ENCODE results near the gene METTL15. TPM values are rescaled to one million over a fixed set of nuclear protein-coding genes. Genes with fewer than 3 reads are reported as not detected.

Gene METTL15
- total RNA-seq, 1 experiment from 2014 or later: 31.3 TPM

GRCh38 chr11:28089378-28089777 is 18.8 kb upstream of the METTL15 start:
- no peak overlapping the region for H3K27ac ChIP-seq (ENCODE audit: low read depth, low read length, poor library complexity, severe bottlenecking)

GRCh38 chr11:28090052-28090749 is 18.0 kb upstream of the METTL15 start:
- Histone ChIP-seq H3K36me3 (ENCODE audit: insufficient read depth, low read length, poor library complexity, severe bottlenecking) (peaks cover 79% of the 10 kb centered on the region), H3K4me1 (ENCODE audit: insufficient read depth, low read length, poor library complexity, severe bottlenecking) (peaks cover 5% of the 10 kb centered on the region), H3K4me3 (ENCODE audit: low read depth, low read length, poor library complexity, severe bottlenecking) (no peak overlapping the region), H3K9me3 (ENCODE audit: low read depth, low read length, poor library complexity, severe bottlenecking) (no peaks in the 10 kb centered on the region), H3K27me3 (replicated peaks; ENCODE audit: insufficient read depth, low read depth, low read length, poor library complexity) (no peaks in the 10 kb centered on the region), H3K27ac (ENCODE audit: low read depth, low read length, poor library complexity, severe bottlenecking) (no peak overlapping the region)
- BruUV-seq (replicated peaks): no TSS peak
- intact Hi-C loops (cut with micrococcal nuclease; ENCODE audit: unreplicated experiment): no loop called here
- TF ChIP-seq CTCF (conservative IDR thresholded peaks at IDR 0.05; ENCODE audit: low read depth, low read length): no peak
- no peak for TF ChIP-seq EZH2 (IDR thresholded peaks at IDR 0.05; ENCODE audit: borderline replicate concordance, low read depth, low read length, poor library complexity, severe bottlenecking)
- DNase-seq (ENCODE audit: low spot score): no peak
- ChIA-PET POLR2A (ENCODE audit: low non-redundant PET) (no interaction called here), CTCF (no interaction called here)

More at GRCh38 chr11:28089378-28089777, 18.8 kb upstream of the METTL15 start:
- no peak for TF ChIP-seq EZH2 (IDR thresholded peaks at IDR 0.05; ENCODE audit: borderline replicate concordance, low read depth, low read length, poor library complexity, severe bottlenecking)
- TF ChIP-seq CTCF (conservative IDR thresholded peaks at IDR 0.05; ENCODE audit: low read depth, low read length): no peak
- CTCF ChIA-PET: no interaction called here
- intact Hi-C loops (cut with micrococcal nuclease; ENCODE audit: unreplicated experiment): no loop called here
- H3K9me3 ChIP-seq (ENCODE audit: low read depth, low read length, poor library complexity, severe bottlenecking): no peaks in the 10 kb centered on the region
- BruUV-seq (replicated peaks): no TSS peak
- H3K4me3 ChIP-seq (ENCODE audit: low read depth, low read length, poor library complexity, severe bottlenecking): no peak overlapping the region
- H3K36me3 ChIP-seq (ENCODE audit: insufficient read depth, low read length, poor library complexity, severe bottlenecking): peaks cover 81% of the 10 kb centered on the region
- POLR2A ChIA-PET (ENCODE audit: low non-redundant PET): no interaction called here
- no peaks in the 10 kb centered on the region for H3K27me3 ChIP-seq (replicated peaks; ENCODE audit: insufficient read depth, low read depth, low read length, poor library complexity)
- H3K4me1 ChIP-seq (ENCODE audit: insufficient read depth, low read length, poor library complexity, severe bottlenecking): peaks cover 5% of the 10 kb centered on the region
- DNase-seq (ENCODE audit: low spot score): no peak

GRCh38 chr11:28092786-28093185 is 15.4 kb upstream of the METTL15 start:
- CTCF ChIA-PET: no interaction called here
- peaks cover 5% of the 10 kb centered on the region for H3K4me1 ChIP-seq (ENCODE audit: insufficient read depth, low read length, poor library complexity, severe bottlenecking)
- TF ChIP-seq CTCF (conservative IDR thresholded peaks at IDR 0.05; ENCODE audit: low read depth, low read length) (no peak), EZH2 (IDR thresholded peaks at IDR 0.05; ENCODE audit: borderline replicate concordance, low read depth, low read length, poor library complexity, severe bottlenecking) (no peak)
- POLR2A ChIA-PET (ENCODE audit: low non-redundant PET): no interaction called here
- H3K4me3 ChIP-seq (ENCODE audit: low read depth, low read length, poor library complexity, severe bottlenecking): no peak overlapping the region
- H3K27me3 ChIP-seq (replicated peaks; ENCODE audit: insufficient read depth, low read depth, low read length, poor library complexity): no peaks in the 10 kb centered on the region
- intact Hi-C loops (cut with micrococcal nuclease; ENCODE audit: unreplicated experiment): no loop called here
- H3K36me3 ChIP-seq (ENCODE audit: insufficient read depth, low read length, poor library complexity, severe bottlenecking): peaks cover 82% of the 10 kb centered on the region
- no TSS peak for BruUV-seq (replicated peaks)
- H3K27ac ChIP-seq (ENCODE audit: low read depth, low read length, poor library complexity, severe bottlenecking): no peak overlapping the region
- H3K9me3 ChIP-seq (ENCODE audit: low read depth, low read length, poor library complexity, severe bottlenecking): no peaks in the 10 kb centered on the region
- no peak for DNase-seq (ENCODE audit: low spot score)
